Measurements from ENCODE around the gene EXOC2.

DNA sequence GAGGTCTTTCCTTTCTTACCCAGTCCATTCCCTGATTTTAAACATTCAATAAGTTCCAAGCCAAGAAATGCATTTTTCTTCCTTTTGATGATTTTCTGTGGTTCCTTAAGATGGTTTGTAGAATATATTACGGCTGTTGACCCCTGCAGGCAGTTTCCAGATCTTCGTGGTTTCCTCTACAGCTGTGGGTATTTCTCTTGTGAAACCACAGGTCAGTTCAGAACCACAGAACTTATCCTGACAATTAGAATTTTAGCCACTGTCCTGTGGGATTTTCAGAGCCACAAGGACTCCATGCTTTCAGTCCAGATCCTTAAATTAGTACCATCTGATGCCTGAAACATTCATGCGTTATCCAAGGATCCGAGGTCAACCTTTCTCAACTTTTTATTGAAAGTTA, 29.7 kb upstream of the EXOC2 start:
- TF ChIP-seq, protein P1, sequence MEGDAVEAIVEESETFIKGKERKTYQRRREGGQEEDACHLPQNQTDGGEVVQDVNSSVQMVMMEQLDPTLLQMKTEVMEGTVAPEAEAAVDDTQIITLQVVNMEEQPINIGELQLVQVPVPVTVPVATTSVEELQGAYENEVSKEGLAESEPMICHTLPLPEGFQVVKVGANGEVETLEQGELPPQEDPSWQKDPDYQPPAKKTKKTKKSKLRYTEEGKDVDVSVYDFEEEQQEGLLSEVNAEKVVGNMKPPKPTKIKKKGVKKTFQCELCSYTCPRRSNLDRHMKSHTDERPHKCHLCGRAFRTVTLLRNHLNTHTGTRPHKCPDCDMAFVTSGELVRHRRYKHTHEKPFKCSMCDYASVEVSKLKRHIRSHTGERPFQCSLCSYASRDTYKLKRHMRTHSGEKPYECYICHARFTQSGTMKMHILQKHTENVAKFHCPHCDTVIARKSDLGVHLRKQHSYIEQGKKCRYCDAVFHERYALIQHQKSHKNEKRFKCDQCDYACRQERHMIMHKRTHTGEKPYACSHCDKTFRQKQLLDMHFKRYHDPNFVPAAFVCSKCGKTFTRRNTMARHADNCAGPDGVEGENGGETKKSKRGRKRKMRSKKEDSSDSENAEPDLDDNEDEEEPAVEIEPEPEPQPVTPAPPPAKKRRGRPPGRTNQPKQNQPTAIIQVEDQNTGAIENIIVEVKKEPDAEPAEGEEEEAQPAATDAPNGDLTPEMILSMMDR (IDR thresholded peaks at IDR 0.05): no peak
- TF ChIP-seq POLR2AphosphoS5 (IDR thresholded peaks at IDR 0.05): no peak

Data from breast epithelium (tissue), 3 donors.